MCF 10A (cell line): Measurements from ENCODE around the gene SERPINB7. TPM values are rescaled to one million over a fixed set of nuclear protein-coding genes. Genes with fewer than 3 reads are reported as not detected.

Experiments
- BruUV-seq: library from RNA; stranded (reverse); fragments of 400-500 nt; replicated peaks from 2 replicates; lab custom pipeline; 2021; lab: Mats Ljungman, UMichigan
- CTCF ChIA-PET: fragments of 300-600 bp; sonication (Branson Sonifier 250); formaldehyde crosslinking; extraction: SDS; loops from one replicate; lab custom pipeline; 2021; ENCODE audit warnings: antibody characterized with exemption, inconsistent platforms; lab: Yijun Ruan, JAX
- POLR2A ChIA-PET: fragments of 300-600, 350-650 bp; sonication (Branson Sonifier 250); formaldehyde crosslinking; extraction: SDS; loops from one replicate; lab custom pipeline; 2020; ENCODE audit warnings: antibody characterized with exemption, inconsistent platforms; lab: Yijun Ruan, JAX
- DNase-seq: peaks from one replicate; pipeline ENCODE4 v3.0.0-alpha.2; 2018; ENCODE audit not compliant: unreplicated experiment
- H3K27ac Mint-ChIP-seq: one replicate; pipeline ENCODE4 v1.8.0; 2022; ENCODE audit warnings: mild to moderate bottlenecking, low read depth, mixed read lengths; ENCODE audit not compliant: unreplicated experiment
- H3K27me3 Mint-ChIP-seq: one replicate; pipeline ENCODE4 v1.8.0; 2022; ENCODE audit warnings: mixed read lengths; ENCODE audit not compliant: insufficient read depth, unreplicated experiment
- H3K36me3 Mint-ChIP-seq: one replicate; pipeline ENCODE4 v1.8.0; 2022; ENCODE audit warnings: mild to moderate bottlenecking, moderate library complexity, mixed read lengths; ENCODE audit not compliant: insufficient read depth, unreplicated experiment
- H3K4me1 Mint-ChIP-seq: one replicate; pipeline ENCODE4 v1.8.0; 2022; ENCODE audit warnings: mixed read lengths; ENCODE audit not compliant: insufficient read depth, unreplicated experiment
- H3K4me3 Mint-ChIP-seq: one replicate; pipeline ENCODE4 v1.8.0; 2022; ENCODE audit warnings: mild to moderate bottlenecking, moderate library complexity, mixed read lengths; ENCODE audit not compliant: unreplicated experiment
- H3K9me3 Mint-ChIP-seq: one replicate; pipeline ENCODE4 v1.8.0; 2022; ENCODE audit warnings: mixed read lengths; ENCODE audit not compliant: unreplicated experiment
- CTCF ChIP-seq: fragments of 200-600 bp; IDR thresholded peaks from one replicate; pipeline ENCODE4 v1.8.0; 2022; ENCODE audit warnings: antibody characterized with exemption, mild to moderate bottlenecking; ENCODE audit not compliant: unreplicated experiment
- intact Hi-C: fragments of 100-400 bp; cut with micrococcal nuclease; formaldehyde crosslinking; loops from 2 replicates; pipeline ENCODE4 v1.14.1; 2022
- total RNA-seq: library from RNA; stranded (reverse); gene quantifications from 2 replicates; pipeline ENCODE4 v1.2.3, GENCODE V29; 2022

Gene SERPINB7
- total RNA-seq, 1 experiment from 2014 or later = 3.0 TPM

GRCh38 chr18:63789327-63789726 lies 14.1 kb downstream of the SERPINB7 start:
- ChIA-PET CTCF (interaction anchor here (0.5 kb wide), 1 partner anchor 47 kb away, joined by 3 read pairs; no protein-coding TSS in a partner anchor), POLR2A (no interaction called here)
- H3K27ac Mint-ChIP-seq = no peak overlapping the region
- no peaks in the 10 kb centered on the region for H3K9me3 Mint-ChIP-seq
- no peak for DNase-seq
- peaks cover 8% of the 10 kb centered on the region for H3K4me1 Mint-ChIP-seq
- no TSS peak for BruUV-seq
- no peak for TF ChIP-seq CTCF
- intact Hi-C loops = no loop called here
- no peaks in the 10 kb centered on the region for H3K36me3 Mint-ChIP-seq
- no peak overlapping the region for H3K4me3 Mint-ChIP-seq
- no peaks in the 10 kb centered on the region for H3K27me3 Mint-ChIP-seq

DNA sequence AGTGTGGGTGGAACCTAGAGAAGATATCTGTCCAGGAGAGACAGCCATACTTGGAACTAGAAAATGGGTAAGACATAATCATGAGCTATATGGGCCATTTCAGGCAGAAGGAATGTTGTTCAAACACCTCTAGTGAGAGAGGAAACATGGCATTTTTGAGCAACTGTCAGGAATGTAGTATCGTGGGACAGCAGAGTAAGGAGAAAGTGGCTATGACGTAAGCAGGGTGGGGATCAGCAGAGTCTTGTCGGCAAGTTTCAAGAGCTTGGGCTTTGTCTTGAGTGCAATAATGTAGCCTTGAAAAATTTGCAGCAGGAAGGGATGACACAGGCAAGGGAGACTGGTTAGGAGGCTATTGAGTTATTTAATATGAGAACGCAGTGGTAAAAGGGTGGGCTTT lies 20.4 kb downstream of the SERPINB7 start:
- Mint-ChIP-seq H3K9me3 (no peaks in the 10 kb centered on the region), H3K36me3 (no peaks in the 10 kb centered on the region), H3K4me3 (no peak overlapping the region), H3K27ac (no peak overlapping the region), H3K27me3 (no peaks in the 10 kb centered on the region), H3K4me1 (peaks cover 5% of the 10 kb centered on the region)
- no TSS peak for BruUV-seq
- CTCF ChIA-PET = interaction anchor here (0.6 to 0.7 kb wide), 2 partner anchors 28 to 1157 kb away, joined by 4 read pairs; no protein-coding TSS in a partner anchor
- TF ChIP-seq CTCF = no peak
- POLR2A ChIA-PET = no interaction called here
- intact Hi-C loops = no loop called here
- DNase-seq = no peak

GRCh38 chr18:63799189-63799588 lies 24.0 kb downstream of the SERPINB7 start:
- no peak overlapping the region for H3K27ac Mint-ChIP-seq
- H3K27me3 Mint-ChIP-seq = no peaks in the 10 kb centered on the region
- no peaks in the 10 kb centered on the region for H3K9me3 Mint-ChIP-seq
- peaks cover 5% of the 10 kb centered on the region for H3K4me1 Mint-ChIP-seq
- intact Hi-C loops = no loop called here
- no peak for DNase-seq
- H3K4me3 Mint-ChIP-seq = no peak overlapping the region
- BruUV-seq = no TSS peak
- ChIA-PET POLR2A (interaction anchor here (0.6 to 1.0 kb wide), 3 partner anchors 31 to 354 kb away, joined by 3 read pairs; no protein-coding TSS in a partner anchor), CTCF (interaction anchor here (0.9 kb wide), 1 partner anchor 55 kb away, joined by 3 read pairs; no protein-coding TSS in a partner anchor)
- no peak for TF ChIP-seq CTCF
- H3K36me3 Mint-ChIP-seq = no peaks in the 10 kb centered on the region

DNA sequence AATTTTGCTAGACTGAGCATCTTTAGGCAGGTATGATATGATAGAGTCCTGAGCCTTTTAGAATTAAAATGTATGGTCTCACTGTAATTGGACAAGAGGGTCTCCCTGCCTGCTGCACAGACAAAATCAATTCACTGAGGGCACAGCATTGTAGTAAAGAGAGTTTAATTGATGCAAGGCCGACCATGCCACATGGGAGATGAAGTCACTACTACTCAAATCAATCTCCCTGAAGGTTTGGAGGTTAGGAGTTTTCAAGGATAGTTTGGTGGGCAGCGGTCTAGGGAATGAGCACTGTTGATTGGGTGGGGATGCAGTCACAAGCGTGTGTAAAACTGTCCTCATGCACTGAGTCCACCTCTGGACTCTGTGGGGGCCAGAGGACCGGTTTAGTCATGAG lies 26.1 kb downstream of the SERPINB7 start:
- POLR2A ChIA-PET = no interaction called here
- no peak overlapping the region for H3K27ac Mint-ChIP-seq
- BruUV-seq = no TSS peak

More for the DNA sequence above, 26.1 kb downstream of the SERPINB7 start:
- DNase-seq = no peak
- no peaks in the 10 kb centered on the region for H3K27me3 Mint-ChIP-seq
- H3K4me3 Mint-ChIP-seq = no peak overlapping the region
- no peaks in the 10 kb centered on the region for H3K4me1 Mint-ChIP-seq
- TF ChIP-seq CTCF = no peak
- no peaks in the 10 kb centered on the region for H3K9me3 Mint-ChIP-seq
- CTCF ChIA-PET = interaction anchor here (0.8 kb wide), 1 partner anchor 127 kb away, joined by 3 read pairs; no protein-coding TSS in a partner anchor
- no peaks in the 10 kb centered on the region for H3K36me3 Mint-ChIP-seq
- intact Hi-C loops = no loop called here
